Suppressor macrophage treated with lipopolysaccharide for 4 hours (primary cell): ENCODE data around the gene NFATC2.
A peak's percentile ranks its signal among the peaks of the same experiment; 100 is the strongest.
"Not testable (repeated sequence)": the region's sequence is repeated elsewhere in the genome, so short reads cannot be mapped to it uniquely, and the experiment has no call there.

Source experiments
- DNase-seq: peaks from one replicate; pipeline ENCODE4 v3.0.0-alpha.2; 2020

The NFATC2 gene

DNA sequence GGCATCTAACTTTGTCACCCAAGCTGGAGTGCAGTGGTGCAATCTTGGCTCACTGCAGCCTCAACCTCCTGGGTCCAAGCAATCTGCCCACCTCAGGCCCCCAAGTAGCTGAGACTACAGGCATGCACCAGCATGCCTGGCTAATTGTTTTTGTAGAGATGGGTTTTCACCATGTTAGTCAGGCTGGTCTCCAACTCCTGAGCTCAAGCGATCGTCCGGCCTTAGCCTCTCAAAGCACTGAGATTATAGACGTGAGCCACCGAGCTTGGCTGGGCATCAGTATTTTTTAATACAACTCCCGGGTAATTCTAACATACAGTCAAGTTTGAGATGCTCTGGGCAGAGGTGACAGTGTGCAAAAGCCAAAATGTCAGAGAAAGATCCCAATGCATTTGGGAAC lies 73.5 kb downstream of the NFATC2 start:
- DNase-seq: no peak

DNA sequence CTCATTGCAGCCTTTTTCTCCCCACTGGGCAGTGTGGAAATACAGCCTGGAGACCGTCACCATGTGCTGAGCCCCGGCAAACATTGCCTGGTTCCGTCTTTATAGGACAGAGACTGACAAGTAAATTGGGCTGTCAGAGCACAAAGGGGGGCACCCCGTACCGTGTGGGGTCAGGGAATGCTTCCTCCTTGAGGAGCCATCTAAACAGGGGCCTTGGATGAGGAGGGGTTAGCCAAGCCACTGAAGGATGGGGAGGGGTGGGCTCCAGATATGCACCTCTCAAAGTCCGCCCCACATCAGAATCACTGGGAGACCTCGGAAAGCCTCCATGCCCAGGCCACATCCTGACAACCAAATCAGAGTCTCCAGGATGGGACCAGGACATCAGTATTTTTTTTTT lies 73.9 kb downstream of the NFATC2 start:
- no peak for DNase-seq

DNA sequence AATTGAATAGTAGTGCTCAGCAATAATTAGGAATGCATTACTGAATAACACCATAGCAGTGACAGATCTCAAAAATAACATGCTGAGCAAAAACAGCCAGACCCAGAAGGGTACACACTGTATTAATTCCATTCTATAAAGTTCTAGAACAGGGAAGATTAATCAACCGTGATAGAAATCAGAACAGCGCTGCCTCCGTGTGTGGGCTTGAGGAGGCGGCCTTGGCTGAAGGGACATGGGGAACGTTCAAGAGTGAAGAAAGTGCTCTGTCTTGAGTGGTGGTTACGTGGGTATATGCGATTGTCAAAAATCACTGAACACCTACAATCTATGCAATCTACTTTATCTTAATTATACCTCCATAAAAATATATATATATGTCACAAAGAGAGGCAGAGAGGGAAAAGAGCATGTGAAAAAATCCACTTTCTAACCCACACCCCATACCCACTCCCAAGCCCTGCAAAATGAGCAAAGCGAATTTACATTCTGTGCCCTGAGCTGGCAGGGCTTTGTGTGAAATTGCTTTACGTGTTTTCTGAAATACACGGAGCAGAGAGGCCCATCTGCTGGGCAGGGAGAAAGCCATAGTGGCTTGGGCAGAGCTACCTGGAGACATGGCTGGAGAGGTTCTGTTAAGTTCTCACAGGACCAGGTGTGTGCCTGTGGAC lies 74.4 kb downstream of the NFATC2 start:
- no peak for DNase-seq

DNA sequence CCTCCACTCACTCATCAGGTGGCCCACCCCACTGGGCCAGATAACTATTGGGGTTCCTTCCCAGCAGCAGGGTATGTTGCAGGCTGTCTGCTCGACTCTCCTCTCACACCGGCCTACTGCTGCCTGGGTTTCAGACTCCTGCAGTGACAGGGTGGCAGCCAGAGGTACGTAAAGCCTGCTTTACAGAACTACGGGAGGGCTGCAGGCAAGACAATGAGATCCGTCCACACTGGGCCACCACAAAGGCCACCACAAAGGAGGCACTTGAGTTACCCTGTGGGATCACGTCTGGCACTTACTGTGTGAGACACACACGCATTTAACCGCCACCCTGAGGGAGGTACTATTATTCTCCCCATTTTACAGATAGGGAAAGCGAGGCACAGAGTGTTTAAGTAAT lies 78.5 kb downstream of the NFATC2 start:
- DNase-seq: no peak

DNA sequence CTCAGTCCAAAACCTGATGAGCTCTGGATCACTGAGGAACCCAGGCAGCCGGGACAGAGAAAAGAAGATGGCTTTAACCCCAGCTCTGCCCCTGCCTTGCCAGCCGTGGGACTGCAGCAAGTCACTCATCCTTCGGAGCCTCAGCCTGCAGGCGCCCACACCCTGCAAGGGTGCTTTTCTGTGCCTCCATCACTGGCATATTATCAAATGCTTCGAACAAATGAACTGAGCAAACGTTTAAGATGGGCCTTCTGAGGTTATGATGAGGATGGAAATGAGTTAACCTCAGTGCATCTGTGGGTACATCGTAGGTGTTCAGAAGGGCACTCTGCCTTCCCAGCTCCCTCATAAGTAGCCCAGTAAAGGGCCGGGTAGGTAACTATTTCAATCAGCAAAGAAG lies 79.0 kb downstream of the NFATC2 start:
- DNase-seq: no peak

DNA sequence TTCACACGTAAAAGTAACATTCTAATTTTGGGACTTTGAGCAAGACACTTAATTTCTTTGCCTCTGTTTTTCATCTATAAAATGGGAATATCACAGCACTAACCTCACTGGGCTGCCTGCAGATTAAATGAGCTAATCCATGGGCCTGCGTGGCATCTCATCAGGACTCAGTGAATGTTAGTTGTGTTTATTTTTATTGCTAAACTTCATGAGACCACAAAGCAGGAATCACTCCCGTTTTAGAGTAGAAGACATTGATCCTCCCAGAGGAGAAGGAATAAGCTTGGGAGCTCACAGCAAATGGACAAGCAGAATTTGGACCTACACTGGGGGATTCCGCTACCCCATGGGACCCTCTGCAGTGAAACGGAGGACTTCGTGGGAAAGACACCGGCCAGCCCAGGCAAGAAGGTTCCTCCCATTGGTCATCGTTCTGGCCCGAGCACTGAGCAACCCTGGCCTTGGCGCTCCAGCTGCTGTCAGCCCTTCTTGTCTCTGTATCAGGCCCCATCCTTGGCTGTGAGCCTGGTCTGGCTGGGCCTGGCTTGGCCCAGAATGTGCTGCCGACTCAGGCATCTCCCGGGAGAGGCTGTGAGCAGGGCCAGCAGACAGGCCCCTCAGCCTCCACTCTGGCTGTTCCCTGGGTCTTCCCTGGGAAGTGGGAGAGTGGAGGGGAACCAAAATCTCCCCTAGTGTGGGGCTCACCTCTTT lies 79.8 kb downstream of the NFATC2 start:
- DNase-seq: no peak

DNA sequence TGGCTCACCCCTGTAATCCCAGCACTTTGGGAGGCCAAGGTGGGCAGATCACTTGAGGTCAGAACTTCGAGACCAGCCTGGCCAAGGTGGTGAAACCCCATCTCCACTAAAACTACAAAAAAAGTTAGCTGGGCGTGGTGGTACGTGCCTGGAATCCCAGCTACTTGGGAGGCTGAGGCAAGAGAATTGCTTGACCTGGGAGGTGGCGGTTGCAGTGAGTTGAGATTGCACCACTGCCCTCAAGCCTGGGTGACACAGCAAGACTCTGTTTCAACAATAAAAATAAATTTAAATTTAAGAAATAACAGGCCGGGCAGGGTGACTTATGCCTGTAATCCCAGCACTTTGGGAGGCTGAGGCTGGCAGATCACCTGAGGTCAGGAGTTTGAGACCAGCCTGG lies 80.7 kb downstream of the NFATC2 start:
- not testable (repeated sequence) for DNase-seq

DNA sequence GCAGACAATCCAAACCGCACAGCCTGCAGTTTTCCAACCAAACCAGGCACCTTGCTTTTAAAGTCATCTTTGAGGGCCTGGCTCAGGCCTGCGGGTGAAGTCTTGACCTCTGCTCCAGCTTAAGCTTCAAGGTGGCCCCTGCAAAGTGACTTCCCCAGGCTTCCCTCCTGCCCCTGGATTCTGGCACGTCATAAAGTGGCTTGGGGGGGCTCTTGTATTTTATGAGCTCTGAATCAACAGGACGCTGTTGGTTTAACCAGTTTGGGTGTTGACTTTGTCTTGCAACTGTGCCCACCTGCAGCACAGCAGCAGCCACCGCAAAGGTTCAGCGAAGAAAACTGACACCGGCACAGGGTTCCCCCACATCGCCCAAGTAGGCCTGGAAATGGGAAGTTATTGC lies 81.2 kb downstream of the NFATC2 start:
- no peak for DNase-seq

DNA sequence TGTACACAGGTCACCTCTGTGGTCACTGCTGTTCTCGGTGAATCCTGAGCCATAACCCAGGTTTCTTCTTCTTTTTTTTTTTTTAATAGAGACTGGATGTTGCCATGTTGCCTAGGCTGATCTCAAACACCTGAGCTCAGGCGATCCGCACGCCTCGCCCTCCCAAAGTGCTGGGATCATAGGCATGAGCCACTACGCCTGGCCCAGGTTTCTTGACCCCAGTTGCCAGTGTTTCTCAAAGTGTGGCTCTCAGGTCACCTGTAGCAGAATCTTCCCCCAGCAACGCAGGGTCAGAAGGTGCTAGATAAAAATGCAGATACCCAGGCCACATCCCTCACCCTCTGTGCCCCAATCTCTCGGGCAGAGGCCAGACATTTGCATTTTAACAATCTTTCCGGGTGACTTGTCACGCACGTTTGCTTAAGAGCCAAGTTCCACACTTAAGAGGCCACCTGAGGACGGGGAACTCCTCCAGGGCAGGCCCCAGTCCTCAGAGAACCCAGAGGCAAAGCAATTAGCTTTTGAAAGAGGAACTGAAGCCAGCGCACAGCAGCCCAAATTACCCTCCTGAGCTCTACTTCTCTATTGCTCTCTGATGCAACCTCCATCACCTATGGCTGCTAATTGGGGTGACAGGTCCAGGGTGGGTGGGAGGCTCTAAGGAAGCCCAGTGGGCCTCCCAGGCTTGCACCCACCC lies 81.8 kb downstream of the NFATC2 start:
- peak; percentile 25 for DNase-seq

DNA sequence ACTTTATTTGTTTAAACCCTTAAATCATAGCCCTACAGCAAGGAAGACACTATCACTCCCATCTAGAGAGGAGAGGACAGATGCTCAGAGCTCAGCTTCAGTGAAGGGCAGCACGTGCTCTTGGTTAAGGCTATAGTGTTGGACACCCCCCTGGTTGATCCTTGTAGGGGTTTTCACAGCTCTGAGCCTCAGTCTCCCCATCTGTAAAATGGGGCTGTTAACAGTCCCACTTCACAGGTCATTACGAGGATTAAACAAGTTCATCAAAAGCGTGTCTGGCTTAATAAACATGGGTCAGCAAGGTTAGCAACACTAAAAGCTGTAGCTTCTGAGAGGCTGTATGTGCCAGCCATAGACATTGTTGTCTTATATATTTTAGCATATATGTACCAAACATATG lies 82.4 kb downstream of the NFATC2 start:
- no peak for DNase-seq

DNA sequence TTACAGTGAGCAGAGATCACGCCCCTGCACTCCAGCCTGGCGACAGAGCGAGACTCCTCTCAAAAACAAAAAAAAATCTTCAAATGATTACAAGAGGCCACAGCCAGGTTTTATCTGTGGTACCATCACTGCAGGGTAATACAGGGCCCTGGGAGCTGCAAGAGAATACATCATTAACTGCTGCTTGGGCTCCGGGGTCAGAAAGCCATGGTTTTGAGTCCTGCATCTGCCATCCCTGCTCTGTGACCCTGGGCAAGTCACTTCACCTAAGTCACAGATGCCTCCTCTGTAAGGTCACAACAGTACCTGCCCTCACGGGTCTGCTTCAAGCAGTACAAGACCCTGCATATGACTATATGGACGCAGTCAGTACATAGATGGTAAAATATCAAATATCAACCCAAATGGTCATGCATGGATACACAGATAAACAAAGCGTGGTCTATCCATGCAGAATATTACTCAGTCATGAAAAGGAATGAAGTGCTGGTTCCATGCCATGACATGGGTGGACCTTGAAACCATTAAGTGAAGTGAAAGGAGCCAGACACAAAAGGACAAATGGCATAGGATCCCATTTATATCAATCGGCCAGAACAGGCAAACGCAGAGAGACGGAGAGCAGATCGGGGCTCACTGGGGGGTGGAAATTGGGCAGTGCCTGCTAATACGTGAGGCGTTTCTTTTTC lies 83.6 kb downstream of the NFATC2 start:
- DNase-seq: no peak

DNA sequence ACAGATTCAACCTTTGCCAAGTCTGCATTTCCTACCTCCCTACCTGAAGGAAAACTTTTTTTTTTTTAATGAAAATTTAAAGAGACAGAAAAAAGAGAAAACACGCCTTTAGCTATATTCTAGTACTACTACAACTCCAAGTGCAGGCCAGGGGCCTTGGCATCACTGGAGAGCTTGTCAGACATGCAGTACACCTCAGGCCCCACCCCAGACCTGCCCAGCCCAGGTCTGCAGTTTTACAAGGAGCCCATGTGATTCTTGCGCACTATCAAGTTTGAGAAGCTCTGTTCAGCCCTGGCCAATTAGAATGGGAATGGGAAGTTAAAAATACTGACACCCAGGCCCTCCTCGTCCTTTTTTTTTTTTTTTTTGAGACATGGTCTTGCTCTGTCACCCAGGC lies 85.0 kb downstream of the NFATC2 start:
- DNase-seq: no peak

DNA sequence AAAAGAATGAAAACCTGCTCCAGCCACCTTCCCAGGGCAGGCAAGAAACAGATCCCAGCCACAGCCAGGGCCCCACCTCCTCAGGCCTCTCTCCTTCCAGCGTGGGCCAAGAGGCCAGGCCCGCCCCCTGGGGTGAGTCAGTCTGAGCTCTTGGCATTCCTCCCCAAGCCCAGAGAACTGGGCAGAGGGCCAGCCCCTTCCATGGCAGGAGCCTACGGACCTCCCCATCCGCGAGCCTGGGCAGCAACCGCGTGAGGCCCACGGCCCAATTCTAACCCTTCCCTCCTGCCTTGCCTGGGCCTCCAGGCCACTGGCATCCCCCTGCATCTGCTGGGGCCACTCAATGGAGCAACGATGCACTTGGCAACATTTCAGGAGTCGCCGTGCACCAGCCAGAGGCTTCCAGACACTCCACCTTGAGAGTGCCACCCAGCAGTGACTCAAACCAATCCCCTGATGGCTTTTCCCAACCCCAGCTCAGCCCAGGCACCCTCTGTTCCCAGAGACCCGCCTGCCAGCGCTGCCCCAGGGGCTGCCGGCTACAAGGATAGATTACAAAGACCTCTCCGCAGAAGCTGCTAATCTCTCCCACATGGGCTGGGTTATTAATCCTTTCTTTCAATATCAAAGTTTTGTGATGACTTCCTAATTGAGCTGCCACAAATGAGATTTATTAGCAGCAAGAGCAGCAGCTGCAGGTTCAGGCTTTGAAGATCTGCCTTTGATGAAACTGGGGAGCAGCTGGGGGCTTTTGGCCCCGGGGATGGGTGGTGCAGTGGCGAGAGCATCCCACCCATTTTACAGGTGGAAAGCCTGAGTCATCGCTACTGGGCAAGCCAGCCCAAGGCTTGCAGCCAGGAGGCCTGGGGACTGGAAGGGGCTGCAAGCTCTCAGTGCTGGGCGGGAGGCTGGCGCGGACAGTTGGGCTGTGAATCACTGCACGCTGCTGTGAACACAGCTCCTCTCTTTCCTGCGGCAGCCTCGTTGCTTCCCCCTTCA lies 85.7 kb downstream of the NFATC2 start:
- DNase-seq: peak; percentile 70

DNA sequence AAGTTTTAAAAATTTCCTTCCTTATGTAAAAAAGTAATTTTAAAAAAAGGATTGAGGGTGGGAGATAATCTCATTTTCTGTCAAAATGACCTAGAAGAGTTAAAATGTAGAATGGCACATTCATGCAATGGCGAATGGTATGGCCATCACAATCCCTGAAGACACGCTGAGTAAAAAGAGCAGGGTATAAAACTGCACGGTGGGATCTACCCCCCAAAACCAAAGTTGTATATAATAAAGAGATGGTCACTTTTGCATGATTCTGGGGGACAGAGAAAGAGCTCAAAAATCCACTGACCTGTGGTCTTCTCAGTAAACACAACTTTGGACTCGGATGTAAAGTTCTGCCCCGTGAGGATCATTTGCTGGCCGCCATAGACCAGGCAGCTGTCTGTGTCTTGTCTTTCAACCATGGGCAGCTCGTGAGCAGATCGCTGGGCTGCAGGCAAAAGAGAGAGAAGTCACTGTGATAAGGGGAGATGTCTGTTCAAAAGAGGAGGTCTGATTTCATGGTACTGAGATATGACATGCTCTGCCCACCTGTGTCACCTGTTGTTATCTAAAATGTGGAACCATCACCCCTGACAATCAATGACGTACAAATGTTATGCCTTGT lies 88.2 kb downstream of the NFATC2 start:
- no peak for DNase-seq

DNA sequence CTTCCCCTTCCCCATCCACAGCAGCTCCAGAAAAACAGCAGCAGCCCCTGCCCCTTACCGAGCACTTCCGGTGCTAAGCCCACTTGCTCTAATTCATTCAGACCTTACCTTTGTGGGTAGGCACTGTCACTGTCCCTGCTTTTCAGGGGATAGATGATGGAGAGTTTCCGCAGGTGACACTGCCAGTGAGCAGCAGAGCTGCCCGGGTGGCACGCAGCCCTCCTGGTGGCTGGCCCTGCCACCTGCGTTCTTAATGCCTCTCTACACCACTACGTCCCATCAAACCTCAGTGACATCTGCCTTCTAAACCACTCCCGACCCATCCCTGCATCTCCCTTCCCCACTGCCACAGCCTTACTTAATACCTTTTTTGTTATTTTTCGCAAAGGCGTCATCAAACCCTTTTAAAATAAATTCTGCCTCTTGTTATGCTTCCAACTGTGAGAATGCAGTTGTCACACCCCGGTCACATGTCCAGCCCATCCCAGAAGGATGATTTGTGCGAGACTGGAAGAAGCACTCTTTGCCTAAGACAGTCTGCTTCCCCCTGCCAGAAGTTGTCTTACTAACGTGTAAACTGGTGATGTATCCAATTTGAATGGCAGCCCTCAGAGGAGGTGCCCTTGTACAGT lies 89.7 kb downstream of the NFATC2 start:
- no peak for DNase-seq

DNA sequence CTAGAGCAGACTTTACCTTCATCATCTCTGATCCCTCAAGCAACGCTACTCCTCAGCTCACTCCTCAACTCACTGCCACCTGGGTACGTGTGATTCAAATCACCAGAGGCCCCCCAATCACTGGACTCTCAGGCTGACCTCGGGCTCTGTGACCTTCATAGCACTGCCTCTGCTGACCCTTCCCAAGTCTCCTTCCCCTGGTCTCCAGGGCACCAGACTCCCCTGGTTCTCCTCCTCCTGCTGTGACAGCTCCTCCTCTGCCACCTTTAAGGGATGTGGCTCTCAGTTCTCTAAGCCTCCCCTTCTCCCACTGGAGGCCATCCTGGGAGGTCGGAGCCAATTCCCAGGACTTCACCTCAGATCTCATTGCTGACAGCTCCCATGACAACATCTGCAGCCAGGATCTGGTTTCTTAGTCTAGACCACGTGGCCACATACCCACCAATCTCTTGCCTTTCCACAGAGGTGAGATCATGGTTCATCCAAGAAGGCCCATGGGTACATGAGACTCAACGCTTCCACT lies 90.4 kb downstream of the NFATC2 start:
- no peak for DNase-seq

DNA sequence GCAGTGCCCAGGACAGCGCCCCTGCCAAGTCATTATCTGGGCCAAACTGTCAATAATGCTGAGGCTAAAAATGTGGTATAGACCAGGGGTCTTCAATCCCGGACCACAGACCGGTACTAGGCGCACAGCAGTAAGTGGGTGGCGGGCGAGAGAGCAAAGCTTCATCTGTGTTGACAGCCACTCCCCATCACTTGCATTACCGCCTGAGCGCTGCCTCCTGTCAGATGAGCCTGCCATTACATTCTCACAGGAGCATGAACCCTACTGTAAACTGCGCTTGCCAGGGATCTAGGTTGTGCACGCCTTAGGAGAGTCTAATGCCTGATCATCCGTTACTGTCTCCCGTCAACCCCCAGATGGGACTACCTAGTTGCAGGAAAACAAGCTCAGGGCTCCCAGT lies 91.0 kb downstream of the NFATC2 start:
- DNase-seq: no peak

DNA sequence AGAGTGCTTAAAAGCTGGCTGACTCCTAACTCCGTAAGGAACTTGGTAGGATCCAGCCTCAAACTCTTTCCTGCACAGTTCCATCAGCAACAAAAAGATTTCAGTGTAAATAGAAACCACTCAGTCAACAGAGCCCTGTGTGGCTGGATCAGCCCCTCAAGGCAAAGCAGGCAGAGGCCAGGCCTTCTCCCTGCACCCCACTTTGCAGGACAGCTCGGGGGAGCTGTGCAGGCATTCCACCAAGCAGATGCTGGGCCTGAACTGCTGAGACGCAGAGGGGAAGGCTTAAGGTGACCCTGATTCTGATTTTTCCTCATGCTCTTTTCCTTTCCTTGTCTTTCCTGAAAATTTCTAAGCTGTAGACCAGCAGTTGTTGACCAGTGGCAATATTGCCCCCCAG lies 91.5 kb downstream of the NFATC2 start:
- DNase-seq: no peak

DNA sequence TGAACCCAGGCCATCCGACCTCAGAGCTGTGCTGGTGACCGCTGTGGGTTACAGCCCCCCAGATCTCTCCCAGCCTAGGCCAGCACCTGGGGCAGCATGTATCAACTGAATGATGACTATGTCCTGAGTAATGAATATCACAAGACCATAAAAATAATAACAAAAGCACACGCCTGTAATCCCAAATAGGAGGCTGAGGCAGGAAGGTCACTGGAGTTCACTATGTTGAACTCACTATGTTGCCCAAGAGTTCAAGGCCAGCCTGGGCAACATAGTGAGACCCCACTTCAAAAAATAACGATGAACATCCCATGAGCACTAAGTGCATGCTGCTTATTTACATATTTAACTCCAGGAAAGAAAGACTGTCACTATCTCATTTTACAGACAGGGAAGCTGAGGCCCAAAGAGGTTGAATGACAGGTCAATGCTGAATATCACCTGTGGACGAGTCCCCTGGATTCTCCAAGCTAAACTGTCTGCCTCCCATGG lies 92.3 kb downstream of the NFATC2 start:
- DNase-seq: no peak

DNA sequence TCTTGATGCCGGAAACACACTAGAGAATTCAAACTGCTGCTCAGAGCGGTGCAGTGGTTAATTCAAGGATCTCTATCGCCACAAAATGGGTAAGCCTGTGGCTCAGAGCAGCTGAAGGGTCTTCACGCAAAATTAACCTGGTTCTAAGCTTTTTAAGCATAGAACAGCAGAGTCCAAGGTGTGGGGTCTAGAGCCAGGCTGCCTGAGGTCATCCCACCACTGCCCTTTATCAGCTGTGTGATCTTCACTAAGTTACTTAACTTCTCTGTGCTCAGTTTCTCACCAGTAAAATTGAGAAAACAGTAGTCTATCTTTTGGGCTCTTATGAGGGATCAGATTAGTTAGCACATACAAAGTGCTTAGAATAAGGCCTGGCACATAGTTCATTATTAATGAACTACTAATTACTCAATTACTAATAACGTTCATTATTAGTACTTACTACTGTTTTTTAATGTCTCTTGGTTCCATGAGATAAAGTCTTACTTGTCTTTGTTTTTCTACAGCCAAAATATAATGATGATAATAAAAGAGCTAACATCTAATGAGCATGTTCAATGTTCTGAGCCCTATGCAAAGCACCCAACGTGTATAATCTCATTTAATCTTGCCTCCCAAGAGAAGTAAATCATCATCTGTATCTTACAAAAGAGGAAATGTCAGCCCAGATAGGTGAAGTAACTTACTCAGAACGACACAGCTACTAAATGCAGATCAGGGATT lies 92.9 kb downstream of the NFATC2 start:
- no peak for DNase-seq
